Measurements from ENCODE around the gene COBL.

COBL gene

GRCh38 chr7:51187941-51188340 is 128.7 kb downstream of the COBL start:
- peak; percentile 84 for DNase-seq (ENCODE audit: low spot score)

GRCh38 chr7:51186531-51186930 is 130.1 kb downstream of the COBL start:
- DNase-seq (ENCODE audit: low spot score), result no peak

- no peak for DNase-seq (ENCODE audit: low spot score)
These were observed 133.9 kb downstream of the COBL start for GRCh38 chr7:51182636-51183166.

GRCh38 chr7:51180092-51180491 is 136.5 kb downstream of the COBL start:
- no peak for DNase-seq (ENCODE audit: low spot score)

- DNase-seq (ENCODE audit: low spot score), result no peak
These were observed 140.6 kb downstream of the COBL start for GRCh38 chr7:51175992-51176388.

GRCh38 chr7:51175316-51175991 is 141.2 kb downstream of the COBL start:
- no peak for DNase-seq (ENCODE audit: low spot score)

- no peak for DNase-seq (ENCODE audit: low spot score)
These were observed 151.3 kb downstream of the COBL start for GRCh38 chr7:51165337-51165736.

GRCh38 chr7:51162724-51163329 is 153.8 kb downstream of the COBL start:
- DNase-seq (ENCODE audit: low spot score), result peak; percentile 95

GRCh38 chr7:51161937-51162336 is 154.7 kb downstream of the COBL start:
- no peak for DNase-seq (ENCODE audit: low spot score)

GRCh38 chr7:51160990-51161615 is 155.5 kb downstream of the COBL start:
- DNase-seq (ENCODE audit: low spot score), result peak; percentile 87

- DNase-seq (ENCODE audit: low spot score), result no peak
These were observed 156.2 kb downstream of the COBL start for GRCh38 chr7:51160411-51160810.

- no peak for DNase-seq (ENCODE audit: low spot score)
These were observed 157.7 kb downstream of the COBL start for GRCh38 chr7:51158742-51159445.

GRCh38 chr7:51158211-51158610 is 158.4 kb downstream of the COBL start:
- DNase-seq (ENCODE audit: low spot score), result no peak

GRCh38 chr7:51154201-51154600 is 162.4 kb downstream of the COBL start:
- peak; percentile 94 for DNase-seq (ENCODE audit: low spot score)

GRCh38 chr7:51152706-51153200 is 163.9 kb downstream of the COBL start:
- DNase-seq (ENCODE audit: low spot score), result no peak

GRCh38 chr7:51151455-51151854 is 165.2 kb downstream of the COBL start:
- DNase-seq (ENCODE audit: low spot score), result no peak

- DNase-seq (ENCODE audit: low spot score), result no peak
These were observed 166.4 kb downstream of the COBL start for GRCh38 chr7:51150193-51150592.

GRCh38 chr7:51148216-51148615 is 168.4 kb downstream of the COBL start:
- no peak for DNase-seq (ENCODE audit: low spot score)

GRCh38 chr7:51146816-51147586 is 169.6 kb downstream of the COBL start:
- DNase-seq (ENCODE audit: low spot score), result no peak

GRCh38 chr7:51144178-51144577 is 172.4 kb downstream of the COBL start:
- DNase-seq (ENCODE audit: low spot score), result no peak

- no peak for DNase-seq (ENCODE audit: low spot score)
These were observed 173.7 kb downstream of the COBL start for GRCh38 chr7:51142741-51143385.

Measured in Ammon's horn (tissue), 1 donor.